HCT116 (cell line): Measurements from ENCODE around the gene PLCG2. TPM values are rescaled to one million over a fixed set of nuclear protein-coding genes. Genes with fewer than 3 reads are reported as not detected.

Source experiments
- ATAC-seq: fragments of 200-7000 bp; cut with Tn5 transposase; 2 replicates; pipeline ENCODE4 v1.9.1; 2020; ENCODE audit warnings: mild to moderate bottlenecking, moderate library complexity
- BruUV-seq: library from RNA; stranded (reverse); fragments of 400-500 nt; replicated peaks from 2 replicates; lab custom pipeline; 2021; lab: Mats Ljungman, UMichigan
- CTCF ChIA-PET: fragments of 300-600 bp; sonication (Branson Sonifier 250); formaldehyde crosslinking; loops from one replicate; lab custom pipeline; 2021; ENCODE audit warnings: antibody characterized with exemption; lab: Charles Lee
- POLR2A ChIA-PET: fragments of 300-600, 350-600 bp; sonication (Branson Sonifier 250); formaldehyde crosslinking; loops from one replicate; lab custom pipeline; 2021; ENCODE audit warnings: antibody characterized with exemption; lab: Charles Lee
- RAD21 ChIA-PET, 2 experiments: fragments of 300-600 bp; sonication (Branson Sonifier 250); formaldehyde crosslinking; loops; one replicate each; lab custom pipeline; 2023; ENCODE audit warnings: low total read pairs in 2 of 2; ENCODE audit not compliant: uncharacterized antibody in 2 of 2, unreplicated experiment in 2 of 2, low non-redundant PET in 1 of 2; lab: Charles Lee
- DNase-seq: peaks from one replicate; pipeline ENCODE4 v3.0.0-alpha.2; 2010; ENCODE audit warnings: low read depth, low spot score
- H2AFZ ChIP-seq: fragments of 200-600 bp; shearing (Covaris generic), sonication (generic); 2 replicates; pipeline ENCODE4 v1.6.1; 2017; ENCODE audit warnings: low read depth, mixed run types, mixed read lengths, antibody characterized with exemption, low read length; ENCODE audit not compliant: poor library complexity, severe bottlenecking
- H3K27ac ChIP-seq: 2 replicates; pipeline ENCODE4 v1.5.1; 2012; ENCODE audit warnings: low read depth, low read length
- H3K27me3 ChIP-seq: fragments of 200-600 bp; sonication (generic); 2 replicates; pipeline ENCODE4 v1.6.1; 2016; ENCODE audit warnings: mixed run types, low read length, mixed read lengths; ENCODE audit not compliant: insufficient read depth
- H3K36me3 ChIP-seq, 2 experiments: fragments of 200-500 bp in 1 of 2; fragments of 200-600 bp in 1 of 2; sonication (Bioruptor generic) in 1 of 2; sonication (generic) in 1 of 2; 2 replicates each; pipeline versions ENCODE4 v1.5.1 to v1.6.1; 2014 to 2016; ENCODE audit warnings: low read length in 2 of 2, inconsistent platforms in 1 of 2, mixed read lengths in 1 of 2, mixed run types in 1 of 2; ENCODE audit not compliant: insufficient read depth in 2 of 2, control insufficient read depth in 1 of 2
- H3K4me1 ChIP-seq, 2 experiments: fragments of 200-600 bp in 1 of 2; sonication (generic) in 1 of 2; 2 replicates each; pipeline versions ENCODE4 v1.5.1 to v1.6.1; 2012 to 2017; ENCODE audit warnings: low read length in 2 of 2, inconsistent platforms in 1 of 2, mild to moderate bottlenecking in 1 of 2, mixed read lengths in 1 of 2, mixed run types in 1 of 2, moderate library complexity in 1 of 2; ENCODE audit not compliant: insufficient read depth in 2 of 2, control insufficient read depth in 1 of 2
- H3K4me2 ChIP-seq: fragments of 200-600 bp; sonication (generic); 2 replicates; pipeline ENCODE4 v1.6.1; 2017; ENCODE audit warnings: mixed run types, low read length, mixed read lengths
- H3K4me3 ChIP-seq, 2 experiments: fragments of 200-600 bp in 1 of 2; sonication (generic) in 1 of 2; replicated peaks in 1 of 2; 2 replicates each; pipeline ENCODE4 v1.5.1; 2011 to 2016; ENCODE audit warnings: low read length in 2 of 2, control low read depth in 1 of 2, low read depth in 1 of 2, mild to moderate bottlenecking in 1 of 2, mixed read lengths in 1 of 2, mixed run types in 1 of 2
- H3K79me2 ChIP-seq: fragments of 200-600 bp; sonication (generic); 2 replicates; pipeline ENCODE4 v1.6.1; 2017; ENCODE audit warnings: mild to moderate bottlenecking, mixed run types, low read length, moderate library complexity, mixed read lengths; ENCODE audit not compliant: insufficient read depth
- H3K9ac ChIP-seq: fragments of 200-600 bp; sonication (generic); 2 replicates; pipeline ENCODE4 v1.6.1; 2016; ENCODE audit warnings: low read length, mixed read lengths
- H3K9me2 ChIP-seq: fragments of 200-600 bp; sonication (generic), shearing (Covaris generic); 2 replicates; pipeline ENCODE4 v1.6.1; 2017; ENCODE audit warnings: mixed run types, mild to moderate bottlenecking, moderate library complexity; ENCODE audit not compliant: insufficient read depth
- H3K9me3 ChIP-seq, 2 experiments: fragments of 200-500 bp in 1 of 2; fragments of 200-600 bp in 1 of 2; sonication (Bioruptor generic) in 1 of 2; sonication (generic) in 1 of 2; 2 replicates each; pipeline ENCODE4 v1.6.1; 2014 to 2017; ENCODE audit warnings: low read length in 2 of 2, mixed read lengths in 2 of 2, inconsistent platforms in 1 of 2, low read depth in 1 of 2, mild to moderate bottlenecking in 1 of 2, mixed run types in 1 of 2, moderate library complexity in 1 of 2; ENCODE audit not compliant: control insufficient read depth in 1 of 2, insufficient read depth in 1 of 2
- H4K20me1 ChIP-seq: fragments of 200-600 bp; sonication (generic), shearing (Covaris generic); 2 replicates; pipeline ENCODE4 v1.6.1; 2017; ENCODE audit warnings: mixed run types, mild to moderate bottlenecking, moderate library complexity; ENCODE audit not compliant: insufficient read depth
- CBX3 ChIP-seq: IDR thresholded peaks from 2 replicates; pipeline ENCODE4 v1.6.1; 2012; ENCODE audit warnings: low read depth
- CEBPB ChIP-seq: IDR thresholded peaks from 2 replicates; pipeline ENCODE4 v1.6.1; 2012; ENCODE audit warnings: low read depth
- CTCF ChIP-seq, 3 experiments: fragments of 200-600 bp in 1 of 3; sonication (generic) in 1 of 3; IDR thresholded peaks in 2 of 3; conservative IDR thresholded peaks in 1 of 3; 2 replicates each; pipeline ENCODE4 v1.5.1; 2012 to 2017; ENCODE audit warnings: low read depth in 2 of 3, low read length in 2 of 3, antibody characterized with exemption in 1 of 3, borderline replicate concordance in 1 of 3, control low read depth in 1 of 3, mild to moderate bottlenecking in 1 of 3, mixed read lengths in 1 of 3, mixed run types in 1 of 3, moderate library complexity in 1 of 3; ENCODE audit not compliant: insufficient read depth in 1 of 3
- EGR1 ChIP-seq: IDR thresholded peaks from 2 replicates; pipeline ENCODE4 v1.6.1; 2012; ENCODE audit warnings: low read depth
- EZH2 ChIP-seq: fragments of 200-600 bp; sonication (generic); IDR thresholded peaks from 2 replicates; pipeline ENCODE4 v1.6.1; 2017; ENCODE audit warnings: antibody characterized with exemption, mixed run types
- EZH2phosphoT487 ChIP-seq: fragments of 200-600 bp; IDR thresholded peaks from 2 replicates; pipeline ENCODE4 v1.6.1; 2018; ENCODE audit warnings: antibody characterized with exemption, borderline replicate concordance
- POLR2A ChIP-seq: IDR thresholded peaks from 2 replicates; pipeline ENCODE4 v1.7.0; 2011; ENCODE audit warnings: borderline replicate concordance; ENCODE audit not compliant: insufficient read depth, insufficient read length; ENCODE audit errors: extremely low read depth
- RAD21 ChIP-seq: IDR thresholded peaks from 2 replicates; pipeline ENCODE4 v1.6.1; 2012; ENCODE audit warnings: low read depth, mild to moderate bottlenecking
- SIN3A ChIP-seq: IDR thresholded peaks from 2 replicates; pipeline ENCODE4 v1.6.1; 2012; ENCODE audit warnings: low read depth
- SRF ChIP-seq: IDR thresholded peaks from 2 replicates; pipeline ENCODE4 v1.6.1; 2012; ENCODE audit warnings: low read depth
- TCF7L2 ChIP-seq: IDR thresholded peaks from 2 replicates; pipeline ENCODE4 v1.7.0; 2011; ENCODE audit warnings: borderline replicate concordance, inconsistent platforms; ENCODE audit not compliant: insufficient read depth, insufficient read length; ENCODE audit errors: extremely low read depth
- ZBTB33 ChIP-seq: IDR thresholded peaks from 2 replicates; pipeline ENCODE4 v1.6.1; 2011; ENCODE audit warnings: mild to moderate bottlenecking, low read length, moderate library complexity; ENCODE audit not compliant: insufficient replicate concordance; ENCODE audit errors: extremely low read depth
- ZFX ChIP-seq: fragments of 450-650 bp; IDR thresholded peaks from 2 replicates; pipeline ENCODE4 v1.6.1; 2017
- ZNF274 ChIP-seq: fragments of 200-500 bp; sonication (Bioruptor generic); IDR thresholded peaks from 2 replicates; pipeline ENCODE4 v1.6.1; 2014; ENCODE audit warnings: mild to moderate bottlenecking, low read depth, low read length, inconsistent platforms
- intact Hi-C: fragments of 100-400 bp; cut with micrococcal nuclease; formaldehyde crosslinking; loops from 2 replicates; pipeline ENCODE4 v1.10.0; 2022
- total RNA-seq: library from RNA; stranded (reverse); gene quantifications from one replicate; pipeline ENCODE4 v1.2.1, GENCODE V29; 2021; ENCODE audit not compliant: unreplicated experiment

Gene PLCG2
- total RNA-seq, 1 experiment from 2014 or later, result 31.2 TPM

- Histone ChIP-seq H3K4me3 (no peak overlapping the region), H4K20me1 (no peaks in the 10 kb centered on the region), H3K36me3 (no peaks in the 10 kb centered on the region), H3K9me2 (no peaks in the 10 kb centered on the region), H3K9me3 (no peaks in the 10 kb centered on the region), H3K9ac (no peak overlapping the region), H3K27ac (no peak overlapping the region), H3K79me2 (no peaks in the 10 kb centered on the region), H3K27me3 (no peaks in the 10 kb centered on the region), H3K4me2 (no peak overlapping the region), H3K4me1 (peaks cover 0 to 13% of the 10 kb centered on the region in 2 experiments; a peak in 1 of 4 replicates), H2AFZ (no peak overlapping the region)
- no TSS peak for BruUV-seq
- CTCF ChIA-PET, result no interaction called here
- RAD21 ChIA-PET, result no interaction called here
- POLR2A ChIA-PET, result no interaction called here
- DNase-seq, result no peak
- intact Hi-C loops, result no loop called here
- TF ChIP-seq ZNF274 (no peak), POLR2A (no peak), EZH2phosphoT487 (no peak), CBX3 (no peak), EZH2 (no peak), TCF7L2 (no peak), CEBPB (no peak), SRF (no peak), ZBTB33 (no peak), EGR1 (no peak), ZFX (no peak), SIN3A (no peak), CTCF (IDR thresholded peaks at IDR 0.05 in 2 of 3, conservative IDR thresholded peaks at IDR 0.05 in 1 of 3; ENCODE audit: borderline replicate concordance in 1 of 3, insufficient read depth in 1 of 3, low read depth in 2 of 3, low read length in 2 of 3) (no peak), RAD21 (no peak)
- no peak for ATAC-seq
Observed at GRCh38 chr16:81850197-81850944, 71.3 kb downstream of the PLCG2 start.
